GM23248 (cell line): ENCODE measurements around the gene PRDM16.

Experiments used
- EZH2 ChIP-seq: fragments of 200-600 bp; sonication (generic); IDR thresholded peaks from 2 replicates; pipeline ENCODE4 v1.6.1; 2018; ENCODE audit warnings: antibody characterized with exemption, mild to moderate bottlenecking; ENCODE audit not compliant: insufficient read depth, poor library complexity, severe bottlenecking
- EZH2phosphoT487 ChIP-seq: fragments of 200-600 bp; sonication (generic); IDR thresholded peaks from 2 replicates; pipeline ENCODE4 v1.6.1; 2018; ENCODE audit warnings: antibody characterized with exemption, moderate library complexity, mild to moderate bottlenecking, low read depth; ENCODE audit not compliant: insufficient read depth

- no peak for TF ChIP-seq EZH2
- no peak for TF ChIP-seq EZH2phosphoT487
Observed at GRCh38 chr1:3070309-3070643, 1.3 kb downstream of the PRDM16 start.
